Gastroesophageal sphincter (tissue), 4 donors: ENCODE measurements around the gene FNDC3B. TPM values are rescaled to one million over a fixed set of nuclear protein-coding genes. Genes with fewer than 3 reads are reported as not detected.

ENCODE experiments used
- ATAC-seq: fragments of 150-250 bp; one replicate; pipeline ENCODE4 v1.9.1; 2016; ENCODE audit warnings: mild to moderate bottlenecking, moderate library complexity
- H3K27ac ChIP-seq, 4 donors: fragments of 200-600 bp; sonication (generic) in 3 of 4; 1 replicate in 3 of 4; 2 replicates in 1 of 4; pipeline ENCODE4 v1.5.1; 2016 to 2019
- H3K27me3 ChIP-seq: fragments of 200-600 bp; sonication (generic); one replicate; pipeline ENCODE4 v1.5.1; 2019
- H3K36me3 ChIP-seq, 2 donors: fragments of 200-600 bp; sonication (generic); one replicate each; pipeline ENCODE4 v1.5.1; 2019; ENCODE audit warnings: control low read depth in 1 of 2
- H3K4me1 ChIP-seq, 3 donors: fragments of 200-600 bp; sonication (generic); 1 replicate in 2 of 3; 2 replicates in 1 of 3; pipeline ENCODE4 v1.5.1; 2016 to 2019; ENCODE audit warnings: control low read depth in 2 of 3
- H3K4me3 ChIP-seq, 2 donors: fragments of 200-600 bp; sonication (generic); one replicate each; pipeline ENCODE4 v1.5.1; 2019; ENCODE audit warnings: mild to moderate bottlenecking in 1 of 2, moderate library complexity in 1 of 2
- H3K9me3 ChIP-seq, 3 donors: fragments of 200-600 bp; sonication (generic); one replicate each; pipeline ENCODE4 v1.5.1; 2017 to 2019; ENCODE audit warnings: control low read depth in 2 of 3
- EP300 ChIP-seq: sonication (generic); formaldehyde crosslinking; IDR thresholded peaks from one replicate; pipeline ENCODE4 v1.6.1; 2017; ENCODE audit warnings: antibody characterized with exemption, mild to moderate bottlenecking
- POLR2A ChIP-seq, 2 donors: fragments of 450-650 bp; IDR thresholded peaks; one replicate each; pipeline ENCODE4 v1.6.1; 2017; ENCODE audit warnings: antibody characterized with exemption in 2 of 2, mild to moderate bottlenecking in 2 of 2, moderate library complexity in 1 of 2
- POLR2AphosphoS5 ChIP-seq: sonication (generic); formaldehyde crosslinking; IDR thresholded peaks from one replicate; pipeline ENCODE4 v1.6.1; 2017; ENCODE audit warnings: antibody characterized with exemption
- WGBS, 2 donors: methylation state at CpG; one replicate each; pipeline ENCODE4 v1.1.5; 2018; ENCODE audit warnings: low coverage in 1 of 2; 5-methylcytosine and 5-hydroxymethylcytosine counted together
- total RNA-seq, 4 donors: library from RNA; depleted of rRNA; stranded (reverse); fragments of >200 nt; gene quantifications; one replicate each; pipeline ENCODE4 v1.1.0, GENCODE V29; 2016
- TF ChIP-seq, protein P1 (sequence below), 4 experiments: fragments of 200-600 bp in 2 of 4; fragments of 450-650 bp in 2 of 4; sonication (generic) in 1 of 4; IDR thresholded peaks; one replicate each; pipeline ENCODE4 v1.5.1; 2017 to 2019; ENCODE audit warnings: antibody characterized with exemption in 4 of 4, mild to moderate bottlenecking in 2 of 4, moderate library complexity in 2 of 4

The FNDC3B gene
- total RNA-seq, 4 donors from 2014 or later, result 53.1 to 97.2 (median 70.8) TPM

DNA sequence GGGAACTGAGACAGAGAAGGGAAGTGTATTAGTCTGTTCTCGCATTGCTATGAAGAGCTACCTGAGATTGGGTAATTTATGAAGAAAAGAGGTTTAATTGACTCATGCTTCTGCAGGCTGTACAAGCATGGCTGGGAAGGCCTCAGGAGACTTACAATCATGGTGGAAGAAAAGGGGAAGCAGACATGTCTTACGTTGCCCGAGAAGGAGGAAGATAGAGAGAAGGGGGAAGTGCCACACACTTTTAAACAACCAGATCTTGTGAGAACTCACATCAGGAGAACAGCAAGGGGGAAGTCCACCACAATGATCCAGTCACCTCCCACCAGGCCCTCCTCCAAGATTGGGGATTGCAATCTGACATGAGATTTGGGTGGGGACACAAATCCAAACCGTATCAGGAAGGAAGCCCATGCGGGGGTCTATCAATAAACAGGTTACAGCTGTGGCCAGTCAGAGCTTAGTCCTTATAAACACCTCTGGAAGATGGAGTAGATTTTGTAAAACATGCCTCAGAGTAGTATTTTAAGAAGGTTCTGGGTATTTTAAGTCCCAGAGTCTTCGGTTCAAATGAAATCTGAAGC lies 254.9 kb downstream of the FNDC3B start:
- Histone ChIP-seq H3K9me3 (no peaks in the 10 kb centered on the region), H3K4me3 (no peak overlapping the region), H3K4me1 (peaks cover 0 to 22% (median 3%) of the 10 kb centered on the region in 3 donors), H3K36me3 (peaks cover 0 to 43% of the 10 kb centered on the region in 2 donors), H3K27ac (no peak overlapping the region), H3K27me3 (no peaks in the 10 kb centered on the region)
- TF ChIP-seq, protein P1, sequence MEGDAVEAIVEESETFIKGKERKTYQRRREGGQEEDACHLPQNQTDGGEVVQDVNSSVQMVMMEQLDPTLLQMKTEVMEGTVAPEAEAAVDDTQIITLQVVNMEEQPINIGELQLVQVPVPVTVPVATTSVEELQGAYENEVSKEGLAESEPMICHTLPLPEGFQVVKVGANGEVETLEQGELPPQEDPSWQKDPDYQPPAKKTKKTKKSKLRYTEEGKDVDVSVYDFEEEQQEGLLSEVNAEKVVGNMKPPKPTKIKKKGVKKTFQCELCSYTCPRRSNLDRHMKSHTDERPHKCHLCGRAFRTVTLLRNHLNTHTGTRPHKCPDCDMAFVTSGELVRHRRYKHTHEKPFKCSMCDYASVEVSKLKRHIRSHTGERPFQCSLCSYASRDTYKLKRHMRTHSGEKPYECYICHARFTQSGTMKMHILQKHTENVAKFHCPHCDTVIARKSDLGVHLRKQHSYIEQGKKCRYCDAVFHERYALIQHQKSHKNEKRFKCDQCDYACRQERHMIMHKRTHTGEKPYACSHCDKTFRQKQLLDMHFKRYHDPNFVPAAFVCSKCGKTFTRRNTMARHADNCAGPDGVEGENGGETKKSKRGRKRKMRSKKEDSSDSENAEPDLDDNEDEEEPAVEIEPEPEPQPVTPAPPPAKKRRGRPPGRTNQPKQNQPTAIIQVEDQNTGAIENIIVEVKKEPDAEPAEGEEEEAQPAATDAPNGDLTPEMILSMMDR (IDR thresholded peaks at IDR 0.05), result no peak
- TF ChIP-seq POLR2A (IDR thresholded peaks at IDR 0.05), result no peak
- no peak for TF ChIP-seq POLR2AphosphoS5
- TF ChIP-seq EP300, result no peak
- no peak for ATAC-seq
- WGBS, 2 donors, result 76 to 88% methylated on average over 4 to 6 of the region's 6 CpGs

DNA sequence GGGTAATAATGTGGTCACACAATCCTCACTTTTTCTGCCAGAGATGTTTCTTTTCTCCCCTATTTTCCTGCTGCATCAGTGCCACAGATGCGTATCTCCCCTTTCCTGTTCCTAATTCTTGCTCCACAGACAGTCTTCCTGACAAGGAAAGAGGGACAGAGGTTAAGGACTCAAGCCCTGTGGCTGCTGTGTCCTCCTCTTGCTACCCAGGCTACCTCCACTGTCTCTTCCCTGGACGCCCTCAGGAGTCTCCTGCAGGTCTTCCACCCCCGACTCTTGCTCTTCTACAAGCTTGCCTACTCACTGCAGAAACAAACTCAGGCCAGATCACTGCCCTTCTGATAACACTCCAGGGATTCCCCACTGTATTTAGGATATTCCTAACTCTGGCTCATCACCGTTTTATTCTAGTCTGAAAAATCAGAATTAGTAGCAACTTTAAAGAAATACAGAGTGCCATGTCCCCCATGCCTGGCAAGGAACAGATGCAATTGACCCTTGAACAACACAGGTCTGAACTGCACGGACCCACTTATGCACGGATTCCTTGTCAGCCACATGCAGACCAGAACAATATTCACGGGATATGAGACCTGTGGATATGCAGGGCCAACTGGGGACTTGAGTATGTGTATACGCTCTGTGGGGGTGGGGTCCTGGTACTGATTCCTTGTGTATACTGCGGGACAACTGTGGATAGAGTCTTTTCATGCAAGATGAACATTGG lies 257.0 kb downstream of the FNDC3B start:
- H3K27ac ChIP-seq, result no peak overlapping the region
- WGBS, 2 donors, result 81 to 89% methylated on average over 4 to 8 of the region's 9 CpGs

DNA sequence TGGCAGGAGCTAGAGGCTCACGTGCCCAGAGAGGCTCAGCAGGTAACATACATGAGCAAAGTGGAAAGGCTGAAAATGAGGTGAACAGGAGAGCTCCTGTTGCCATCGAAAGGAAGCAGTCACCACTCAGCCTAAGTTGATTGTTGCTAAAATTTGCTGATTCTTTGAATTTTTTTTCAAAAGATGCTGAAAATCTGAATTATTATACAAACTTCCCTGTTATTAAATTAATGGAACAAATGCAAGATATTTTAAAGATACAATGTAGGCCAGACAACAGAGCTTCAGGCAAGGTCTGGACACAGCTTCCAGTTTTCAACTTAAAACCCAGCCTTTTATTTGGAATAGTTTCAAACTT lies 257.6 kb downstream of the FNDC3B start:
- Histone ChIP-seq H3K4me3 (no peak overlapping the region), H3K27me3 (no peaks in the 10 kb centered on the region), H3K9me3 (no peaks in the 10 kb centered on the region), H3K36me3 (peaks cover 0 to 47% of the 10 kb centered on the region in 2 donors), H3K4me1 (peaks cover 0 to 8% (median 0%) of the 10 kb centered on the region in 3 donors), H3K27ac (no peak overlapping the region)
- ATAC-seq, result no peak
- no peak for TF ChIP-seq EP300
- no peak for TF ChIP-seq POLR2A (IDR thresholded peaks at IDR 0.05)
- no peak for TF ChIP-seq POLR2AphosphoS5
- TF ChIP-seq, protein P1 (IDR thresholded peaks at IDR 0.05), result no peak
- WGBS, 2 donors, result 85 to 86% methylated on average over 2 of the region's 2 CpGs

More for the DNA sequence above, 257.0 kb downstream of the FNDC3B start:
- Histone ChIP-seq H3K27me3 (no peaks in the 10 kb centered on the region), H3K36me3 (peaks cover 0 to 47% of the 10 kb centered on the region in 2 donors), H3K4me3 (no peak overlapping the region), H3K9me3 (no peaks in the 10 kb centered on the region), H3K4me1 (peaks cover 0 to 9% (median 3%) of the 10 kb centered on the region in 3 donors)
- ATAC-seq, result no peak
- TF ChIP-seq EP300 (no peak), POLR2A (IDR thresholded peaks at IDR 0.05) (no peak), POLR2AphosphoS5 (no peak)
- TF ChIP-seq, protein P1 (IDR thresholded peaks at IDR 0.05), result no peak

DNA sequence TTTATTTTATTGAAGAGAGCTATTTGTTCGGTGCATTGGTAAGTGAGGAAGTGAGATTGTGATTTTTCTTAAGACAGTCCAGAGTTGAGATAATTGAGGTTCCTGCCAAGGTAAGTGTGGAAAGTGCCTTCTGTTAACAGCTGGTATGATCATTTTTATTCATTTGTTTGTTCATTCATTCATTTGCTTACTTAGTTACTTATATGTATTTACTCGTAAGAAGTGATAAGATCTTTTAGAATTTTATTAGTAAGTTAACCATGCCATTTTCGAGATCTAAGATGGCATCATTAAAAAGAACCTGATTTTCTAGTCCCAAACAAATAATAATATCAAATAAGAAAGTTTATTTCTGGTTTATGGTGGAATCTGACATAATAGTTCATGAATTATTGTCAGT lies 258.9 kb downstream of the FNDC3B start:
- Histone ChIP-seq H3K4me3 (no peak overlapping the region), H3K27me3 (no peaks in the 10 kb centered on the region), H3K9me3 (no peaks in the 10 kb centered on the region), H3K4me1 (peaks cover 0 to 4% (median 0%) of the 10 kb centered on the region in 3 donors), H3K27ac (no peak overlapping the region), H3K36me3 (peaks cover 0 to 39% of the 10 kb centered on the region in 2 donors)
- ATAC-seq, result no peak
- TF ChIP-seq POLR2A (IDR thresholded peaks at IDR 0.05) (no peak), EP300 (no peak), POLR2AphosphoS5 (no peak)
- TF ChIP-seq, protein P1 (IDR thresholded peaks at IDR 0.05), result no peak
- WGBS, 2 donors, result 96 to 97% methylated on average over 3 of the region's 3 CpGs

DNA sequence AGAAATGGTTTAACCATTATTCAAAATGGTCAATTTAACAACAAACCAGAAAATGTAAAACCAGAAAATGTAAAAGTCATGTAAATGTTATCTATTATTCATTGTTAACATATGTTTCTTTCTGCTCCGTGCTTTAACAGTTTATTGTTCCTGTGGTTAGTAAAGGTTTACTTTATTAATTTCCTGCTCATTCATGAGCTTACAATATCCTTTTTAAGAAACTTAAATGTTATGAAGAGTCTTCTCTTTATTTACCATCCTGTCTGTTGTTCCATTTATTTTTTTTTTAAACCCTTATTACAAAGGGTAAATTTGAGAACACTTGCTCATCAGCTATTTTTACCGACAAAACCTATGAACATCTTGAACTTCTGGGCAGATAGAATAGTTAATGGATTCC lies 260.8 kb downstream of the FNDC3B start:
- Histone ChIP-seq H3K9me3 (no peaks in the 10 kb centered on the region), H3K27ac (no peak overlapping the region), H3K27me3 (no peaks in the 10 kb centered on the region), H3K36me3 (peaks cover 0 to 46% of the 10 kb centered on the region in 2 donors), H3K4me3 (no peak overlapping the region), H3K4me1 (peaks cover 0 to 4% (median 0%) of the 10 kb centered on the region in 3 donors)
- TF ChIP-seq EP300 (no peak), POLR2A (IDR thresholded peaks at IDR 0.05) (no peak), POLR2AphosphoS5 (no peak)
- TF ChIP-seq, protein P1 (IDR thresholded peaks at IDR 0.05), result no peak
- no peak for ATAC-seq
- 0 to 85% methylated on average over 1 to 2 of the region's 2 CpGs for WGBS, 2 donors
